Parathyroid adenoma (tissue), 2 donors: ENCODE data around the gene ZNF583.

Experiments
- H2AFZ ChIP-seq: fragments of 300-600 bp; sonication (generic); one replicate; pipeline ENCODE4 v1.7.0; 2017; ENCODE audit warnings: antibody characterized with exemption, mild to moderate bottlenecking
- H3K27ac ChIP-seq: fragments of 300-600 bp; sonication (generic); one replicate; pipeline ENCODE4 v1.7.0; 2017
- H3K27me3 ChIP-seq: fragments of 300-600 bp; sonication (generic); one replicate; pipeline ENCODE4 v1.7.0; 2017; ENCODE audit warnings: low read length; ENCODE audit not compliant: control insufficient read depth, insufficient read depth
- H3K36me3 ChIP-seq: fragments of 300-600 bp; sonication (generic); one replicate; pipeline ENCODE4 v1.7.0; 2017; ENCODE audit warnings: low read length; ENCODE audit not compliant: control insufficient read depth, insufficient read depth
- H3K4me1 ChIP-seq: fragments of 300-600 bp; sonication (generic); one replicate; pipeline ENCODE4 v1.7.0; 2017; ENCODE audit warnings: control low read depth
- H3K4me2 ChIP-seq: fragments of 300-600 bp; sonication (generic); one replicate; pipeline ENCODE4 v1.7.0; 2017; ENCODE audit warnings: low read length
- H3K4me3 ChIP-seq: fragments of 300-600 bp; sonication (generic); one replicate; pipeline ENCODE4 v1.7.0; 2017; ENCODE audit warnings: low read depth, low read length
- H3K79me2 ChIP-seq: fragments of 300-600 bp; sonication (generic); one replicate; pipeline ENCODE4 v1.7.0; 2017; ENCODE audit warnings: control low read depth
- H3K9ac ChIP-seq: fragments of 300-600 bp; sonication (generic); one replicate; pipeline ENCODE4 v1.7.0; 2017; ENCODE audit warnings: mild to moderate bottlenecking
- H3K9me3 ChIP-seq: fragments of 300-600 bp; sonication (generic); one replicate; pipeline ENCODE4 v1.7.0; 2017; ENCODE audit warnings: low read length; ENCODE audit not compliant: control insufficient read depth
- CTCF ChIP-seq: fragments of 300-600 bp; sonication (generic); IDR thresholded peaks from one replicate; pipeline ENCODE4 v1.7.0; 2017; ENCODE audit warnings: antibody characterized with exemption, mild to moderate bottlenecking
- donor health status: primary hyperparathyroidism.

ZNF583 gene

DNA sequence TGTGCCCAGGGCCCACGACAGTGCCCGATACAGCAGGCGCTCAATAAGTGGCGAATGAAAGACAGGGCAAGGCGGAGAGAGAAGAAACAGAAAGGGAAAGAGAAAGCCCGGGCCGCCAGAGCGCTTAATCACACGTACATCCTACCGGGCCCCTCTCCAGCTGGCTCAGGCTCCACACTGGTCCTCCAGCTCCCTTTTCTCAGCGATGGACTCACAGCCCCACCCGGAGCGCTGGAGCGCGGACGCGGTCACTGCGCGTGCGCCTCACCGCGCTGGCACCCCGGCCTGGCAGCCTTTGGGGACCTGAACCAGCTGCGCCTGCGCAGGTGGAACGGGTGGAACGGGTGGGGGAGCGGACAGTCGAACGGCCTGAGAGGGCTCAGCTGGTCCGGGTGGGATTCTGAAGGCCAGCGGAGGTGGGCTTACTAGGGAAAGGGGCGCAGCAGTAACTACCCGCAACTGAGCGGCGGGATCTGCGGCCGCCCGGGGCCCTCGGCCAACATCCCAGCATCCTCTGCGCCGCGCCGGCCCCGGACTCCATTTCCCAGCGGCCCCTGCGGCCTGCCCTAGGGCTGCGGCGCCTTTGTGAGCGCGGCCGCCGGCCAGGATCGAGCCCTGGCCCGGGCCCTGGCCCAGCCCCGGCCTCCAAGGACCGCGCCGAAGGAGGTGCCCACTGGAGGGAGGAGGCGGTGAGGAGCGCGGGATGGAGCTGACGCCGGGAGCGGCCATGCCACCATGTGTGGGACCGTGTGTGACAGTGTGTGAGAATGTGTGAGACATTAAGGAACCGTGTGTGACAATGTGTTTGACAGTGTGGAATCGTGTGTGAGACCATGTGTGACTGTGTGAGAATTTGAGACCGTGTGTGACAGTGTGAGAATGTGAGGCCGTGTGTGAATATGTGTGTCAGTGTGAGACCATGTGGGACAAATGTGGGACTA, at the start of gene ZNF583:
ZNF583 (plus strand) TSS at position 569 of the 941 bp plus-strand sequence. CDS start 2,783 bp downstream, outside the sequence.
- Histone ChIP-seq H3K9me3 (no peaks in the 10 kb centered on the region), H2AFZ (peak within 1 kb of the TSS; percentile 93), H3K27ac (peak within 1 kb of the TSS; percentile 87), H3K79me2 (no peaks in the 10 kb centered on the region), H3K36me3 (no peaks in the 10 kb centered on the region), H3K4me2 (peak within 1 kb of the TSS; percentile 67), H3K27me3 (no peaks in the 10 kb centered on the region), H3K9ac (no peak within 1 kb of the TSS), H3K4me1 (peaks cover 10% of the 10 kb centered on the region), H3K4me3 (peak within 1 kb of the TSS; percentile 87)
- TF ChIP-seq CTCF: no peak

DNA sequence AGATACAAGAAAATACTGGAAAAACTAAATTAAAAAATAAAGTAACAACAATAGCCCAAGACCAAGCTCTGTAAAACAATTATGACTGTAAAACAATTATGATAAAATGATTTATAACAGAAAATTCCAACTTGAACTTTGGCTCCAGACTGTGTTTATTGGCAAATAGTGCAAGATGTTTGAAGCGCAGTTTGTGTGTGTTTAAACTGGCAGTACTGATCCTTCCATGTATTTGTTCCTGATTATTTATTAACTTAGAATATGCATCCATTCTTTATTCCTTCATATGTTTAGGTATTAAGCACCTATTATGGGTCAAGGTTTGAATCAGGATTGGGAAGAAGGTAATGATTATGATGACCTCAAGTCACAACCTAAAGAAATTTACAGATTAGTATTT, 48.6 kb upstream of the ZNF583 start:
- no peak overlapping the region for H3K4me2 ChIP-seq
- no peak overlapping the region for H3K9ac ChIP-seq
- H3K27me3 ChIP-seq: no peaks in the 10 kb centered on the region
- H3K79me2 ChIP-seq: no peaks in the 10 kb centered on the region
- no peak overlapping the region for H2AFZ ChIP-seq
- no peaks in the 10 kb centered on the region for H3K9me3 ChIP-seq
- no peaks in the 10 kb centered on the region for H3K36me3 ChIP-seq
- H3K27ac ChIP-seq: no peak overlapping the region
- H3K4me3 ChIP-seq: no peak overlapping the region
- no peaks in the 10 kb centered on the region for H3K4me1 ChIP-seq
- no peak for TF ChIP-seq CTCF

GRCh38 chr19:56356944-56357343, 47.2 kb upstream of the ZNF583 start:
- no peaks in the 10 kb centered on the region for H3K36me3 ChIP-seq
- H3K9ac ChIP-seq: no peak overlapping the region
- H3K27ac ChIP-seq: no peak overlapping the region
- H2AFZ ChIP-seq: no peak overlapping the region
- H3K27me3 ChIP-seq: no peaks in the 10 kb centered on the region
- no peak overlapping the region for H3K4me3 ChIP-seq
- TF ChIP-seq CTCF: no peak
- no peaks in the 10 kb centered on the region for H3K79me2 ChIP-seq
- H3K9me3 ChIP-seq: no peaks in the 10 kb centered on the region
- no peak overlapping the region for H3K4me2 ChIP-seq
- no peaks in the 10 kb centered on the region for H3K4me1 ChIP-seq

DNA sequence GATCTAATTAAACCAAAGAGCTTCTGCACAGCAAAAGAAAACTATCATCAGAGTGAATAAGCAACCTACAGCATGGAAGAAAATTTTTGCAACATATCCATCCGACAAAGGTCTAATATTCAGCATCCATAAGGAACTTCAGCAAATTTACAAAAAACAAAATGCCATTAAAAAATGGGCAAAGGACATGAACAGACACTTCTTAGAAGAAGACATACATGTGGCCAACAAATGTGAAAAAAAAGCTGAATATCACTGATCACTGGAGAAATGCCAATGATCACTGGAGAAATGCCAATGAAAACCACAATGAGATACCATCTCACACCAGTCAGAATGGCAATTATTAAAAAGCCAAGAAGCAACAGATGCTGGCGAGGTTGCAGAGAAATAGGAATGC, 43.3 kb upstream of the ZNF583 start:
- Histone ChIP-seq H3K79me2 (no peaks in the 10 kb centered on the region), H3K4me1 (no peaks in the 10 kb centered on the region), H3K9ac (no peak overlapping the region), H3K27me3 (no peaks in the 10 kb centered on the region), H2AFZ (no peak overlapping the region), H3K4me3 (no peak overlapping the region), H3K36me3 (no peaks in the 10 kb centered on the region), H3K27ac (no peak overlapping the region), H3K9me3 (no peaks in the 10 kb centered on the region), H3K4me2 (no peak overlapping the region)
- no peak for TF ChIP-seq CTCF
